Parathyroid adenoma (tissue), 2 donors: ENCODE results near the gene DIP2A.

ENCODE experiments used
- H2AFZ ChIP-seq: fragments of 300-600 bp; sonication (generic); one replicate; pipeline ENCODE4 v1.7.0; 2017; ENCODE audit warnings: antibody characterized with exemption, mild to moderate bottlenecking
- H3K27ac ChIP-seq: fragments of 300-600 bp; sonication (generic); one replicate; pipeline ENCODE4 v1.7.0; 2017
- H3K27me3 ChIP-seq: fragments of 300-600 bp; sonication (generic); one replicate; pipeline ENCODE4 v1.7.0; 2017; ENCODE audit warnings: low read length; ENCODE audit not compliant: control insufficient read depth, insufficient read depth
- H3K36me3 ChIP-seq: fragments of 300-600 bp; sonication (generic); one replicate; pipeline ENCODE4 v1.7.0; 2017; ENCODE audit warnings: low read length; ENCODE audit not compliant: control insufficient read depth, insufficient read depth
- H3K4me1 ChIP-seq: fragments of 300-600 bp; sonication (generic); one replicate; pipeline ENCODE4 v1.7.0; 2017; ENCODE audit warnings: control low read depth
- H3K4me2 ChIP-seq: fragments of 300-600 bp; sonication (generic); one replicate; pipeline ENCODE4 v1.7.0; 2017; ENCODE audit warnings: low read length
- H3K4me3 ChIP-seq: fragments of 300-600 bp; sonication (generic); one replicate; pipeline ENCODE4 v1.7.0; 2017; ENCODE audit warnings: low read depth, low read length
- H3K79me2 ChIP-seq: fragments of 300-600 bp; sonication (generic); one replicate; pipeline ENCODE4 v1.7.0; 2017; ENCODE audit warnings: control low read depth
- H3K9ac ChIP-seq: fragments of 300-600 bp; sonication (generic); one replicate; pipeline ENCODE4 v1.7.0; 2017; ENCODE audit warnings: mild to moderate bottlenecking
- H3K9me3 ChIP-seq: fragments of 300-600 bp; sonication (generic); one replicate; pipeline ENCODE4 v1.7.0; 2017; ENCODE audit warnings: low read length; ENCODE audit not compliant: control insufficient read depth
- CTCF ChIP-seq: fragments of 300-600 bp; sonication (generic); IDR thresholded peaks from one replicate; pipeline ENCODE4 v1.7.0; 2017; ENCODE audit warnings: antibody characterized with exemption, mild to moderate bottlenecking
- donor health status: primary hyperparathyroidism.

Gene DIP2A

GRCh38 chr21:46489800-46490199 lies 31.1 kb downstream of the DIP2A start:
- Histone ChIP-seq H3K9me3 (no peaks in the 10 kb centered on the region), H3K9ac (no peak overlapping the region), H3K4me1 (no peaks in the 10 kb centered on the region), H2AFZ (no peak overlapping the region), H3K4me2 (no peak overlapping the region), H3K36me3 (no peaks in the 10 kb centered on the region), H3K79me2 (no peaks in the 10 kb centered on the region), H3K4me3 (no peak overlapping the region), H3K27ac (no peak overlapping the region), H3K27me3 (no peaks in the 10 kb centered on the region)
- no peak for TF ChIP-seq CTCF

- TF ChIP-seq CTCF, result no peak
- Histone ChIP-seq H3K27ac (no peak overlapping the region), H2AFZ (no peak overlapping the region), H3K36me3 (no peaks in the 10 kb centered on the region), H3K79me2 (no peaks in the 10 kb centered on the region), H3K4me1 (no peaks in the 10 kb centered on the region), H3K9ac (no peak overlapping the region), H3K27me3 (no peaks in the 10 kb centered on the region), H3K9me3 (no peaks in the 10 kb centered on the region), H3K4me3 (no peak overlapping the region), H3K4me2 (no peak overlapping the region)
These were observed 32.9 kb downstream of the DIP2A start for GRCh38 chr21:46491553-46491952.

GRCh38 chr21:46492851-46493250 lies 34.2 kb downstream of the DIP2A start:
- Histone ChIP-seq H3K9me3 (no peaks in the 10 kb centered on the region), H3K4me3 (no peak overlapping the region), H3K36me3 (no peaks in the 10 kb centered on the region), H3K79me2 (no peaks in the 10 kb centered on the region), H3K4me1 (no peaks in the 10 kb centered on the region), H2AFZ (no peak overlapping the region), H3K9ac (no peak overlapping the region), H3K27ac (no peak overlapping the region), H3K27me3 (no peaks in the 10 kb centered on the region), H3K4me2 (no peak overlapping the region)
- no peak for TF ChIP-seq CTCF

- no peak overlapping the region for H3K9ac ChIP-seq
- no peak for TF ChIP-seq CTCF
- H3K36me3 ChIP-seq, result no peaks in the 10 kb centered on the region
- no peaks in the 10 kb centered on the region for H3K4me1 ChIP-seq
- no peak overlapping the region for H3K4me2 ChIP-seq
- H3K27ac ChIP-seq, result no peak overlapping the region
- no peaks in the 10 kb centered on the region for H3K9me3 ChIP-seq
- H3K4me3 ChIP-seq, result no peak overlapping the region
- no peak overlapping the region for H2AFZ ChIP-seq
- no peaks in the 10 kb centered on the region for H3K27me3 ChIP-seq
- H3K79me2 ChIP-seq, result no peaks in the 10 kb centered on the region
These were observed 35.1 kb downstream of the DIP2A start for GRCh38 chr21:46493828-46494227.

GRCh38 chr21:46498335-46499050 lies 39.8 kb downstream of the DIP2A start:
- Histone ChIP-seq H3K4me3 (no peak overlapping the region), H3K27ac (no peak overlapping the region), H3K27me3 (no peaks in the 10 kb centered on the region), H3K79me2 (no peaks in the 10 kb centered on the region), H3K9me3 (no peaks in the 10 kb centered on the region), H3K4me1 (peaks cover 13% of the 10 kb centered on the region), H3K9ac (no peak overlapping the region), H3K36me3 (no peaks in the 10 kb centered on the region), H3K4me2 (no peak overlapping the region), H2AFZ (no peak overlapping the region)
- TF ChIP-seq CTCF, result no peak
